Daoy (cell line): ENCODE measurements around the gene MAP2. TPM values are rescaled to one million over a fixed set of nuclear protein-coding genes. Genes with fewer than 3 reads are reported as not detected.

Experiments used
- DNase-seq: peaks from one replicate; pipeline ENCODE4 v3.0.0-alpha.2; 2015; ENCODE audit warnings: low read depth
- total RNA-seq: library from RNA; depleted of rRNA; stranded (reverse); fragments of >200 nt; shearing (Covaris generic); gene quantifications from 2 replicates; pipeline ENCODE4 v1.2.3, GENCODE V29; 2014; rRNA removed

The MAP2 gene, protein sequence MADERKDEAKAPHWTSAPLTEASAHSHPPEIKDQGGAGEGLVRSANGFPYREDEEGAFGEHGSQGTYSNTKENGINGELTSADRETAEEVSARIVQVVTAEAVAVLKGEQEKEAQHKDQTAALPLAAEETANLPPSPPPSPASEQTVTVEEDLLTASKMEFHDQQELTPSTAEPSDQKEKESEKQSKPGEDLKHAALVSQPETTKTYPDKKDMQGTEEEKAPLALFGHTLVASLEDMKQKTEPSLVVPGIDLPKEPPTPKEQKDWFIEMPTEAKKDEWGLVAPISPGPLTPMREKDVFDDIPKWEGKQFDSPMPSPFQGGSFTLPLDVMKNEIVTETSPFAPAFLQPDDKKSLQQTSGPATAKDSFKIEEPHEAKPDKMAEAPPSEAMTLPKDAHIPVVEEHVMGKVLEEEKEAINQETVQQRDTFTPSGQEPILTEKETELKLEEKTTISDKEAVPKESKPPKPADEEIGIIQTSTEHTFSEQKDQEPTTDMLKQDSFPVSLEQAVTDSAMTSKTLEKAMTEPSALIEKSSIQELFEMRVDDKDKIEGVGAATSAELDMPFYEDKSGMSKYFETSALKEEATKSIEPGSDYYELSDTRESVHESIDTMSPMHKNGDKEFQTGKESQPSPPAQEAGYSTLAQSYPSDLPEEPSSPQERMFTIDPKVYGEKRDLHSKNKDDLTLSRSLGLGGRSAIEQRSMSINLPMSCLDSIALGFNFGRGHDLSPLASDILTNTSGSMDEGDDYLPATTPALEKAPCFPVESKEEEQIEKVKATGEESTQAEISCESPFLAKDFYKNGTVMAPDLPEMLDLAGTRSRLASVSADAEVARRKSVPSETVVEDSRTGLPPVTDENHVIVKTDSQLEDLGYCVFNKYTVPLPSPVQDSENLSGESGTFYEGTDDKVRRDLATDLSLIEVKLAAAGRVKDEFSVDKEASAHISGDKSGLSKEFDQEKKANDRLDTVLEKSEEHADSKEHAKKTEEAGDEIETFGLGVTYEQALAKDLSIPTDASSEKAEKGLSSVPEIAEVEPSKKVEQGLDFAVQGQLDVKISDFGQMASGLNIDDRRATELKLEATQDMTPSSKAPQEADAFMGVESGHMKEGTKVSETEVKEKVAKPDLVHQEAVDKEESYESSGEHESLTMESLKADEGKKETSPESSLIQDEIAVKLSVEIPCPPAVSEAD (N-terminal part only)
- total RNA-seq = 0.34 TPM in 1 of 2 replicates, not detected in the other

DNA sequence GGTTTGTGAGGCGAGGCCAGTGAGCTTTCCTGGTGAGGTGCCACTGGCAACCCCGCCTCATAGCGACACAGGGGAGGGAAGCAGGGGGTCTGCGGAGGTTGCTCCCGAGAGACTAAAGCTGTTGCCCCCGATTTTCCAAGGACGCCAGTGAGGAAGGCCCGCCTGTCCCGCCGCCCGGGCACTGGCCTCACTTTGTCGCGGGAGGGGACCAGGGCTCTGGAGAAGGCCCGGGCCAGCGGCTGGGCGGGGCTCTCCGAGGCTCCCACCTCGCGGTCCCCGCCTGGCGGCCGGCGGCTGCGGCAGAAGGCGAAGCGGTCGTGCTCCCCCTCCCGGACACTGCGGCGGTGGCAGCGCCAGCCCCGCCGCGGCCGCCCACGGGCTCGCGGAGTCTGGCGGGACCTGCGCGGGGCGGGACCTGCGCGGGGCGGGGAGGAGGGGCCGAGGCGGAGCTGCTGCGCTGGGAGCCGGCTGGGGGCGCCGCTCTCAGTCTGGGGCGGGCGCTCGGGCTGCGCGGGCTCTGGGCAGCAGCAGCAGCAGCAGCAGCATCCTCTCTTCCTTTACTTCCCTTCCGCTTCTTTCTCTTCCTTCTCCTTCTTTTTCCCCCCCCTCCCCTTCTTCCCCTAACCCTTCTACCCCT, at the start of gene MAP2:
TSS of gene MAP2 (plus strand) at position 486 of the 637 bp plus-strand sequence. CDS start 229,124 bp downstream, outside the sequence.
- peak; percentile 89 for DNase-seq

GRCh38 chr2:209376686-209377085, 47.2 kb upstream of the MAP2 start:
- DNase-seq = no peak

DNA sequence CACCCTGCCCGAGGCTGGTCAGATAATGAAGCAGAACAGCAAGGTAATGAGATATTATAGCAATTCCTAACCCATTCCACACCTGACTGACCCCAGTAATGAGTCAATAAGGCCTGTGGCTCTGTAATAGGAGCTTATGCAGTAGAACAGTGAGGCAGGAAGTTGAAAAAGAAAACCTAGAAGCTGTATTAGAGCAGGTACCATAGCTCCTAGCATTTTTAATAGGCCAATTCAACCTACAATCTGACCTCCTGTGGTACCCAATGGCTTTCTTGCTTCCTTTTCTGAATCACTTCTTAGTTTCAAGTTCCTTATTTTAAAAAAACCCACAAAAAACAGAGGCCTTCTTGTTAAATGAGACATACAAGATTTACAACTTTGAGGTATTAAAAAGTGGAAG, 43.6 kb upstream of the MAP2 start:
- DNase-seq = no peak

GRCh38 chr2:209381091-209381490, 42.8 kb upstream of the MAP2 start:
- no peak for DNase-seq

DNA sequence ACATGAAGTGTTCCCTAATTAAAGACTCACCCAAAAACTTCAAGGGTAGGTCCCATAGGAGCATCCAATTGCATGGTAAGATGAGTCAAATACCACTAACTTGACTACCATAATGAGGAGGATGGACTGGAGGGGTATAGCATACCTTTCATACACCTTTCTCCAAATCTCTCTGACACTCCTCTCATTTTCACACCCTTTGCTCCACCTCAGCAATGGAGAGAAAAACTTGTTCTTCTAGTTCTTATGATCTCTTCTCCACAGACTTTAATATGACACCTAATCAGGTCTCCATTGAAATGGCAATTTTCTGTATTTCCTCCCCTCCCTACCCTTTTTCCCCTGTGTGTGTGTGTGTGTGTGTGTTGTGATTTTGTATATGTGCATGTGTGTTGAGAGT, 41.1 kb upstream of the MAP2 start:
- DNase-seq = no peak

- DNase-seq = peak; percentile 43
Observed at GRCh38 chr2:209383212-209383611, 40.6 kb upstream of the MAP2 start.

DNA sequence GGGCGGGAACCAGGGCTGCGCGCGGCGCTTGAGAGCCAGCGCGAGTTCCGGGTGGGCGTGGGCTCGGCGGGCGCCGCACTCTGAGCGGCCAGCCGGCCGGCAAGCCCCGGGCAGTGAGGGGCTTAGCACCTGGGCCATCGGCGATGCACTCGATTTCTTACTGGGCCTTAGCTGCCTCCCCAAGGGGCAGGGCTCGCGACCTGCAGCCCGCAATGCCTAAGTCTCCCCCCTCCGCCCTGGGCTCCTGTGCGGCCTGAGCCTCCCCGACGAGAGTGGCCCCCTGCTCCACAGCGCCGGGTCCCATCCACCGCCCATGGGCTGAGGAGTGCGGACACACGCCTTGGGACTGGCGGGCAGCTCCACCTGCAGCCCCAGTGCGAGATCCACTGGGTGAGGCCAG, 36.5 kb upstream of the MAP2 start:
- no peak for DNase-seq

DNA sequence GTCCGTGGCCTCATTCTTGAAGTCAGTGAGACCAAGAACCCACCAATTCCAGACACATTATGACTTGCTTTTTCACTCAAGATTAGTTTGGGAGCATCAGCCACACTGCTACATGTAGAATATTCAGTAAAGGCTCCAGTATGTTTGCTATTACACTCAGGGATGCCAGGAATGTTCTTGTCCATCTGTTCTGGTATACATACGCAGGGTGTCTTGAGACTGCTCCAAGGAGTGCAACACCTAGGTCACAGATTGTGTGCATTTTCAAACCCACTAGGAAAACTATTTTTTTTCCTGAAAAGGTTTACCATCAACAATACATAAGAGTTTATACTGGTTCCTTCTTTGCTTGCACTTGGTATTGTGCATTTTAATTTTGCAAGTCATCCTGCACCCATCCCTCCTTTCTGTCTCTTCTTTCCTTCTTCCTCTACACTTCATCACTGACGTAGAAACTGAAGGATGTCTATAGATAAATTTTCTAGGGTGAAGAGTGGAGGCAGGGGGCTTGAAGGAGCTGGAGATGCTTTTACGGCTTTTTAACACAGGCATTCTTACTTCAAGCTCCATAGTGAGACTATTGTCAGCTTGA, 35.3 kb upstream of the MAP2 start:
- DNase-seq = no peak

DNA sequence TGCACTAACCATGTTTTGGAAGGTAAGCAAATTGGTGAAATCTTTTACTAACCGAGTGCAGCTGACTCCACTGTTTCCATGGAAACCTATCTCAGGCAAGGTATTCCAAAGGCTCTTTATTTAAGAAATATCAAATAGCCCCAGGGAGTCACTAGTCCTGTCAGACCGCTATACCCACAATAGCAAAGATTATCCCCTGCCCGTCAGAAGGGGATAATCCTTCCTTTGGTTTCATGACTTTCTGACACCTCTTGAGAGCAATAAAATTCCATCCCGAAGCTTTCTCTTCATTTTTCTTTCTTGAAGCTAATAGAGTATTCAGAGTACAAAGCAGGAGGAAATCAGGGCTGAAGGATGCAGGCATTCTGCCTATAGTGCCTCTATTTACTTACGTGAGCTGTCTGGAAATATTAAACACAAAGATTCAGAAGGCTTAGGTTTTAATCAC, 34.7 kb upstream of the MAP2 start:
- DNase-seq = no peak

DNA sequence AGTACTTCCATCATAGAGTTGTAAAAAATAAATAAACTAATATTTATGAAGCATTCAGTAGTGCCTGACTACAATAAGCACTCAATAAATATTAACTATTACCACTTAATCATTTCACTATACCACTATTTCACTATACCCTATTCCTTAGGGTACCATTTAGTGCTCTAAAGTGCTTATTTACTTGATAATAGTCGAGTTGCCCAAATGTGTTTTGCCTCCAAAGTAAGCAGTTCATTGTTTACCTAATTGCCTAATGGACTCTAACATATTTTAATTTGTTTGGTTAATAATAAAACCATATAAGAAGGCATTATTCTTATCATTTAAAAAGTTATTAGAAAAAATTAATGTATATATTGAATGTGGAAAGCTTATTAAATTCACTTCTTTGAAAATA, 33.0 kb upstream of the MAP2 start:
- no peak for DNase-seq

DNA sequence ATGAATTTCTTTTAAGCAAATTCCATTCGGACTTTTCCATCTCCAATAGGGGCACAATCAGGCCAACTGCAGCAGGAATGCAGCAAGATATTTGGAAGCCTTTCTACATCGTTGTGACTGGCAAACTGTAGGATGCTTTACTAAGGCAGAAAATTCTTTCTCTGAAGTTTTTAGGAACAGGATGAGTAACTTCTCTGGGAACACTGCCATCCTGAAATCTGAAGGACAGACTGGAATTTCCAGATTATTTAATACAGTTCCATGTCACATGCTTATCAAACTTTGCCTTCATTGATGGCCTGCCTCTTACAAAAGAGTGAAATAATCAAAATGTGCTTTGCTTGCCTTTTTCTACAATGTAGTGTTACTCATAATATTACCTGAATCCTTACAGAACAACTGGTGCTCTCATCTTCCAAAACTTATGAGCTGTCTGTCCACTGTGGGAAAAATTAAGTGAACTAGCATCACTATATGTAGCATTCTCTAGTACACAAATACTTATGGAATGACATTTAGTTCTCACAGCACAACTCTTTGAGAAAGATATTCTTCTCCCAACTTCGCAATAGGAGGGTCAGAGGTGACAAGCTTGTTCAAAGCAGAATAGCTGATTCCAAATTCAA, 32.0 kb upstream of the MAP2 start:
- DNase-seq = peak; percentile 8

- DNase-seq = no peak
Observed at GRCh38 chr2:209395229-209395628, 28.6 kb upstream of the MAP2 start.

GRCh38 chr2:209395652-209396051, 28.2 kb upstream of the MAP2 start:
- DNase-seq = no peak

DNA sequence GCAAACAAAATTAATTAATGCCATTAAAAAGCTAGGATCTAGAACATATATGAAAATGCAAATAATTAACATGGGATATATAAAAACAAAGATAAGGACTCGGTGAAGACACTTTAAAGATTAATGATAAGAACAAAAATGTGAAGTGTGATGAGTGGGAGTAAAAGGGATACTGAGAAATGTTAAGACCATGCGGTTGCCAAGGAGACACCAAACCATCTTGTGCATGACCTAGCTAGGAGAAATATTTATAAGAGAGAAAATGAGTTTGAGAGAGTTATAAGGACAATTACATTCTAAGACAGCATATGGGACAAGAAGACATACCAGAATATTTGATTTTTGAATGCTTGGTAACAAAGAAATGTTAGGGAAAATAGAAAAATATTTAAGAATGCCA, 25.4 kb upstream of the MAP2 start:
- DNase-seq = no peak

DNA sequence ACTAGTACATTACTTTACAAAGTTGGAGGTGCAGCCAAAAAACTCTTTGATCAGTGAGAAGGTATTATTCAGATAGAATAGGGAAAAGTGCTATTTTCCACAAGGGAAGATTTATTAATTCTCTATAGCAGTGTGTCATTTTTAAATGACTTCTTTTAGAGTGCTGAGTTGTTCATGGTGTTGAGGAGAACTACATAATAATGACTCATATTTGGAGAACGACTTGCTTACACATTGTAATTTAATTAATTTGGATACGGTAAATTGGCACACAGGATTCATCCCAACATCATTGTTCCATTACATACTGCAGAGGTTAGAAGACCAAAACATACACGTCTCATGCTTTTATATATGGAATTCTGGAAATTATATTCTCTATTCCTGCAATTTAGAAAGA, 22.1 kb upstream of the MAP2 start:
- no peak for DNase-seq

GRCh38 chr2:209411296-209411695, 12.6 kb upstream of the MAP2 start:
- no peak for DNase-seq

- no peak for DNase-seq
Observed at GRCh38 chr2:209411718-209412117, 12.1 kb upstream of the MAP2 start.

DNA sequence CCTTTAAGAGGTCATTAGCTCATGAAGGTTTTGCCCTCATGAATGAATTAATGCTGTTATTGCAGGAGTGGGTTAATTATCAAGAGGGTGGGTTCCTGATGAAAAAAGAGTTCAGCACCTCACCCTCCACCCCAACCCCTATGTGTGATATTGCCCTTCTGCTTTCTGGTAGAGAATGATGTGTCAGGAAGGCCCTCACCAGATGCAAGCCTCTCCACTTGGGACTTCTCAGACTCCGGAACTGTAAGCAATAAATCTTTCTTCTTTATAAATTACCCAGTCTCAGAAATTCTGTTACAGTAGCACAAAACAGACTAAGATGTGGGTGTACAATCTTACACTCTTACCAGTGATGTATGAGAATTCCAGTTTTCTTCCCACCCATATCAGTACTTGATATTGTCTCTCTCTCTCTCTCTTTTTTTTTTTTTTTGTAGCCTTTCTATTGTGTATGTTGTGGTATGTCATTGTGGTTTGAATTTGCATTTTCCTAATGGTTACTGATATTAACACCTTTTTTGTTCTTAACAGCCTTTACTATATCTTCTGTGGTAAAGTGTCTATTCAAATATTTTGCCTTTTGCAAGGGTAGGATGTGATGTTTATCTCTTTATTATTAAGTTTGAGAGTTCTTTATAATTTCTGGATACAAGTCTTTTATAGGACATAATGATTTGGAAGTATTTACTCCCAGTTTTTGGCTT, 10.4 kb upstream of the MAP2 start:
- no peak for DNase-seq

DNA sequence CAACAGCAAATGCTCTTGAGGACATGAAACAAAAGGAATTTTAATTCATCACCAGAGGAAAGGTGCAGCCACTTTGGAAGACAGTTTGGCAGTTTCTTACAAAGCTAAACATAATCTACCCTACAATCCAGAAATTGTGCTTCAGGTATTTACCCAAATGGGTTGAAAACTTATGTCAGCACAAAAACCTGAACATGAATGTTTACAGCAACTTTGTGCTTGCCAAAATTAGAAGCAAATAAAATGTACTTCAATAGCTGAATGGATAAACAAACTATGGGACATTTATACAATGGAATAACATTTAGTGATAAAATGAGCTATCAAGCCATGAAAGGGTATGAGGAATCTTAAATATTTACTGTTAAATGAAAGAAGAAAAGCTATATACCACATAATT, 6.9 kb upstream of the MAP2 start:
- DNase-seq = no peak

- no peak for DNase-seq
Observed at GRCh38 chr2:209422191-209422754, 1.6 kb upstream of the MAP2 start.
